GM19193 (cell line): ENCODE results near the gene FUCA2.

Source experiments
- POLR2A ChIP-seq: IDR thresholded peaks from 4 replicates; pipeline ENCODE4 v1.6.1; 2011; ENCODE audit not compliant: insufficient read depth, insufficient read length; ENCODE audit errors: extremely low read depth

FUCA2 gene

DNA sequence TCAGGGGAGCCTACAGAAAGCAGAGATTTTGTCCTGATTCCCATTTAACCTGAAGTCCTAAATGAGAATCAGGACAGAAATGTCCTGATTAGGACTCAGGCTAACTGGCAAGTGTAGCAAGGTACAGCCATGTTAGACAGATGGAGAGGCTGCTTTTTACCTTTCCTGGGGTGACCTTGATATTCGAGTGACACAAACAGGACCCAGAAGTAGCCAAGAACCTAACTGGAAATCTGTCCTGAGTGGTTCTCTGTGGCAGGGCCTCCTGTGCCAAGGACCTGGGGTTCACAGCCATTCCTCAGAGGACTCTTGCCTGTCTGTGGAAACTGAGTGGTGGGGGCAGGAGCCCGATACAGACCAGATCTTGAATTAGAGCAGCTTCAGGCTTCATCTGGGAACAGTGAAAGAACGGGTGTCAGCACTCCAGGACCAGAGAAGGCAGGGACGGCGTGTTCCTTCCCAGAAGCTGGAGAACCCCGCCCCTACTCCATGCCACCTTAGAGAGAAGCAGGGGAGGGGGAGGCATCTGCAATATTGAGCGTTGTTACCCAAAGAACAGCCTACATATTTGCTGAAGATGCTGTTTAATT is 4.3 kb upstream of the FUCA2 start:
- TF ChIP-seq POLR2A: no peak

DNA sequence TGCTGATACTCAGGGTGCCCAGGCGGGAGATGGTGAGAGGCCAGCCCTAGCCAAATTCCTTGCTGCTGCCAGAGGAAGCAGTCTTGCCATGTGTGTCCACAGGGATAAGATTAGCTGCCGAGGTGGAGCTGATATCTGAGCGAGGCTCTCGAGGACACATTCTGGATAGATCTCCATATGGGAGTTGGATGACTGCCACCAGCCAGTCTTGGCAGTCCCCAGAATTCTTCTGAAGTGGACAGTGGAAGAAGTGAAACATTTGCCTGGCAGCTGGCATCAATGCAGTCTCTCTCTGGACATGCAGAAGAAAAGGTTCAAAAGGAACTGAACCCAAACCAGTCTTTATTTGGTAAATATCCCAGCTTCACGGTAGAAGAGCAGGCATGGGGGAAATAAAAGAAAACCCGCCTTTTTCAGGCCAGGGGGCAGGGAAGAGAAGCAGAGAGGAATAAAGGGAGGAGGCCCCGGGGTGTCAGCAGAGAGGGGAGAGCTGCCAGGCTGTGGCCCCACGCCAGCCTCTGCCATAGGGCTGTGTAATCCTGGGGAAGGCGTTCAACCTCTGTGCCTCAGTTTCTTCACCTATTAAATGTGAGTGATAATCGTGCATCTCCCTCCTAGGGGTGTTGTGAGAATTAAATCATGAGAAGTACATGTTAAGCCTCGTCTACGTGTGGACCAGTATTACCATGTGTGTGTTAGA is 3.7 kb upstream of the FUCA2 start:
- TF ChIP-seq POLR2A: no peak

DNA sequence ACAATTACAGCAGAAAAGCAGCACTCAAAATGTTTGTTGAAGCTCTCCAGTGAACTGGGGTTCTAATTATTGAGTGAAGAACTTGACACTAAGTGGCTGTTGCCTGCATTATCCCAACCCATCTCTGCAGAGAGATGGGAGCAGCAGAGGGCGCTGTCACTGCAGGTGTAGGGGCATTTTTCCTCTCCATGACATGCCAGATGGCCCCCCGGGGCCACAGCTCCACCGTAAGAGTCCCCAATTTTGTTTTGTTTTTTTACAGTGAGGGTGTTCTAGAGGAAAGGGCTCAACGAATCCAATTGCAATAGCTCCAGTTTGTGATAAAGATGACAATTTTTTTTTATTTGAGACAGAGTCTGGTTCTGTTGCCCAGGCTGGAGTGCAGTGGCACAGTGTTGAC is 1.9 kb upstream of the FUCA2 start:
- no peak for TF ChIP-seq POLR2A

DNA sequence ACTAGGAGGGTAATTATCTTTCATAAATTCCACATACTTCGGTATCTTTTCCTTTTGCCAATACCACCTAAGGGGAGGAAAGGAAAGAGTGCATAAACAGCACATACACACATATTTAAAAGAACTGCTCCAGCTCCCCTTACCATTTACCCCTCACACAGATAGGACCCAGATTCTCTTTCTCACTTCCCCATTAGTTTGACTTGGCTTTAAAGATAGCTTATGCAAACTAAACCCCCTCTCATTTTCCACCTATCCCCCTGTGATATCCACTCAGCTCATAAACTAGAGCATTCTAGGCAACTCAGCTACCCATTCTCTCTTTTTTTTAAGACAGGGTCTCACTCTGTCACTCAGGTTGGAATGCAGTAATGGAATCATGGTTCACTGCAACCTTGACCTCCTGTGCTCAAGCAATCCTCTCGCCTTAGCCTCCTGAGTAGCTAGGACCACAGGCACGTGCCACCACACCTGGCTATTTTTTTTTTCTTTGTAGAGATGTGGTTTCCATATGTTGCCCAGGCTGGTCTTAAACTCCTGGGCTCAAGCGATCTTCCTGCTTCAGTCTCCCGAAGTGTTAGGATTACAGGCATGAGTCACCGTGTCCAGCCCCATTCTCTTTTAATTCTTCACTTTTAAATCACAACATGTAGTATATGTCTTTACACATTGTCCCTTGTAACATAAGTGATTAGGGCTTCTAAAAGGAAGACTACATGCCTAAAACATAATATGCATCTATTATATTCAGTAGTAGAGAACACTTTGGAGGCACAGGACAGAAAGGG is 4.0 kb downstream of the FUCA2 start:
- no peak for TF ChIP-seq POLR2A

DNA sequence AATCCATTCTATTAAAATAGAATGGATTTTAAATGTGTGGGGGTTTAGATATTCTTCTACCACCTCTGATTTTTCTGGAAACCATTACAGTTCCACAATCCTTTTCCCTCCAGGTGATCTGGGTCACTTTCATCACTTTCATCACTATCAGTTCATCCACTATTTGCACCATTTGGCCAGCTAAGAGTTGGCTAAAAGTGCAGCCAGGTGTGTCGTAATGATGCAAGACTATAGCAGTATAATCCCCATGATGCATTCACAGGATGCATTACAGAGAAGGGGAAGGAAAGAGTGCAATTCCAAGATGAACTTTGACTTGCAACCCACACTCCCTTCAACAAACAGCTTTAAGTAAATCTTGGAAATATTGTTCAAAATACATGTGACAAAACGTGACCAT is 4.9 kb downstream of the FUCA2 start:
- no peak for TF ChIP-seq POLR2A

DNA sequence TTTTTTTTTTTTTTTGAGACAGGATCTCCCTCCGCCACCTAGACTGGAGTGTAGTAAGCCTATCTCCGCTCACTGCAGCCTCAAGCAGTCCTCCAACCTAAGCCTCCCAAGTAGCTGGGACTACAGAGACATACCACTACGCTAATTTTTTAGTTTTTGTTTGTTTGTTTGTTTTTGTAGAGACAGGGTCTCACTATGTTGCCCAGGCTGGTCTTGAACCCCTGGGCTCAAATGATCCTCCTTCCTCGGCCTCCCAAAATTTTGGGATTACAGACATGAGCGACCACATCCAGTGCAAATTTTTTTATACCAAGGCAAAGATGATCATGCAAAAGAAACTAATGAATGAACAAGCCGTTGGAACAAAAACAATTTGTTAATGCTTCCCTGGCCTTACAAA is 5.3 kb downstream of the FUCA2 start:
- TF ChIP-seq POLR2A: no peak

DNA sequence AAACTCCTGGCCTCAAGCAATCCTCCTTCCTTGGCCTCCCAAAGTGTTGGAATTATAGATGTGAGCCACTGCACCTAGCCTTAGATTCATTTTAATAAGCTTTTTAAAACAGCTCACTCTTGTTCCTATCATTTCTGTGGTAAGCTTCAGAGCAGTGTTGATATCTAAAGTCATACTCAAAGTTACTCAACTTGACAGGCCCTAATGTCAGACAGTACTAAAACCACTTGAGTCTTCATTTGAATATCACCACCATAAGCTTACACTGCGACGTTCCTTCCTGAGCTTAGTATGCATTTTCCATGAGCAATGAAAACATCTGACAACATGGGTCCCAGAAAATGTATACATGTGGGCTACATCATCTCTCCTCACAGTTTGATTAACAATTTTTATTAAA is 6.0 kb downstream of the FUCA2 start:
- TF ChIP-seq POLR2A: no peak

DNA sequence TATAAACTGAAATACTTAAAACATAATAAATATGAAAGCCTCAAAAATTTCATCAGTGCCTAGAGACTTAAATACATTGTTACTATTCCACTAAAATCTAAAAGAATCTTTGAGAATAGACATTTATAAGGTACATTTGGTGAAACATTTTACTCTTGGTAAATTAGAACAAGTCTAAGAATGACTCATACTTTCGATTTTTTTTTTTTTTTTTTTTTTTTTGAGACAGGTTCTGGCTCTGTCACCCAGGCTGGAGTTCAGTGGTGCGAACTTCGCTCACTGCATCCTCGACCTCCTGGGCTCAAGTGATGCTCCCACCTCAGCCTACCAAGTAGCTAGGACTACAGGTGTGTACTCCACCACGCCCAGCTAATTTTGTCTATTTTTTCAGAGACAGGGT is 6.4 kb downstream of the FUCA2 start:
- TF ChIP-seq POLR2A: no peak

DNA sequence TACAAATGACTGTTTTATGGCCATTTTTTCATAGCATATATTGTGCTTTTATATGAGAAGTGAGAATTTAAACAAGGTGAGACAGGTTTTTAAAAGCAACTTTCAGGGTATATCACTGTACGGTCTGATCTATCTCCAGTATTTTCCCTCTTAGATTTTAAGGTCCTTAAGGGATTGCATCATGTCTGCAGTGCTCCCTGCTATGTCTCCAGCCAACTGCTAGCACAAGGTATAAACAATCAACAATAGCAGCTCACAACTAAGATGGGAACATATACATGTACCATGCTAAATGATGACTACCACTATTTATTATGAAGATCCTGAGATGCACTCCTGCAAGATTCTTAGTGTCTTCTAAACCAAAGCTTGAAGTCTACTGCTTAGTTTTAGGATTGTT is 7.2 kb downstream of the FUCA2 start:
- no peak for TF ChIP-seq POLR2A

DNA sequence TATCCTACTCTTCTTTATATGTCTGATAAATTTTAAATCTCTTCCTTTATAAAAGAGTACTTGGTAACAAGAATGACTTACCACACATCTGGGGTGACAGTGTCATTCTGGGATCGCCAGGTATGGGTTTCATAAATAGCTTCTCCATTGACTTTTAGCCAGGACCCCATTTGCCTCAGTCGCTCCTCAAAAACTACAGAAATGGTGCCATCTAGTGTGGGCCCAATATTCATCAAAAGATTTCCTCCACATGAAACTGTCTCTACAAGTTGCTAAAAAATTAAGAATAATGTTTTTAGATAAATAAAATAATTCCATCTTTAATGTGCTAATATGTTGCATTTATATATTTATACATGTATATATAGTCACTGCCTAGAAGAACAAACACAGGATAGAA is 9.7 kb downstream of the FUCA2 start:
- no peak for TF ChIP-seq POLR2A

DNA sequence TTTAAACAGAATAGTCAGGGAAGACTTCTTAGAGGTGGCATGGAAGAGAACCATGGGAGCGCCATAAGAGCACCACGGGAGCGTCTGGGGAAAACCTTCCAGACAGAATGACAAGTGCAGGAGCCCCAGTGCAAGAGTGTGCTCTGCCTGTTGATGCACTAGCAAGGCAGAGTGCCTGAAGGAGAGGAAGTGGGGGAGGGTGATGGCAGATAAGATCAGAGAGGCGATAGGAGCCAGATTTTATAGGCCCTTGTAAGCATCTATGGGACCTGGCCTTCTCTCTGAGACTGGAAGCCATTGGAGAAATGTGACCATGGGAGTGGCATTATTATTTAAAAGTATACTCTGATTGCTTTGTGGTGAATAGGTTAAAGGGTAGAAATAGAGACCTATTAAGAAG is 13.1 kb downstream of the FUCA2 start:
- no peak for TF ChIP-seq POLR2A

DNA sequence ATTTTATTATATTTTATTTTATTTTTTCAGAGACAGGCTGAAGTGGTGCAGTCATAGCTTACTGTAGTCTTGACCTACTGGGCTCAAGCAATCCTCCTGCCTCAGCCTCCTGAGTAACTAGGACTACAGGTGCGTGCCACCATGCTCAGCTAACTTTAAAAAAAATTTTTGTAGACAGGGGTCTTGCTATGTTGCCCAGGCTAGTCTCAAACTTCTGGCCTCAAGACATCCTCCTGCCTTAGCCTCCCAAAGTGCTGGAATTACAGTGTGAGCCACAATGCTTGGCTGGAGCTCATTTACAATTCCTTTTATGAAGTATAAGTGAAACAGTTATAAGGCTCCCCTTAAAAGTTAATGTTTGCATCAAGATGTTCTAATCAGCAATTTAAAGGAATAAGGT is 14.5 kb downstream of the FUCA2 start:
- no peak for TF ChIP-seq POLR2A

DNA sequence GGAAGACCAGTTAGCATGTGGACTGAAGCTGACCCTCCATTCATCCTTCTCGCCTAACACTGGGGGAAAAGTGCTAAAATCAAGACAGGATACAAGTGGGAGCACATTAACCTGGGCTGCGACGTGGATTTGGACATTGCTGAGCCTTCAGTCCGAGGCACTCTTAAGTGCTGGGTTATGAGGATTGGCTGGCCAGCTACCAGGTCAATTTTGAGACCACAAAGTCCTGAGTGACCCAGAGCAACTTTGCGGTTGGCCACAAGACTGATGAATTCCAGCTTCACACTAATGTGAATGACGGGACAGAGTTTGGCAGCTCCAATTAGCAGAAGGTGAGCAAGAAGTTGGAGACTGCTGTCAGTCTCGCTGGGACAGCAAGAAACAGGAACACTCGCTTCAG is 20.7 kb downstream of the FUCA2 start:
- no peak for TF ChIP-seq POLR2A

DNA sequence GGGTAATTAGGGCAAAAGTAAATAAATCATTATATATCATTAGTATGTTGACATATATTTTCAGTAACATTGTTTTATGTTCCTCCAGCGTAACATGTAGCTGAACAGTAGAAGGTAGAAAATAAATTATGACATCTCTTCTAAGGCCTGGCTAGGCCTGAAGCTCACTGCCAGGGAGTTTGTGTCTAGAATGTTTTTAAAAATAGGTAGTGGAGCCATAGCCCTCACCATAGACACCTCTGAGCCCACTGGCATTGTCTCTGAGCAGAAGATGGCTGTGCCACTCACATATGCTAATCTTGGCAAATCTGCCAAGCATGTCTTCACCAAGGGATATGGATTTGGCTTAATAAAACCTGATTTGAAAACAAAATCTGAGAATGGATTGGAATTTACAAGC is 21.3 kb downstream of the FUCA2 start:
- no peak for TF ChIP-seq POLR2A

DNA sequence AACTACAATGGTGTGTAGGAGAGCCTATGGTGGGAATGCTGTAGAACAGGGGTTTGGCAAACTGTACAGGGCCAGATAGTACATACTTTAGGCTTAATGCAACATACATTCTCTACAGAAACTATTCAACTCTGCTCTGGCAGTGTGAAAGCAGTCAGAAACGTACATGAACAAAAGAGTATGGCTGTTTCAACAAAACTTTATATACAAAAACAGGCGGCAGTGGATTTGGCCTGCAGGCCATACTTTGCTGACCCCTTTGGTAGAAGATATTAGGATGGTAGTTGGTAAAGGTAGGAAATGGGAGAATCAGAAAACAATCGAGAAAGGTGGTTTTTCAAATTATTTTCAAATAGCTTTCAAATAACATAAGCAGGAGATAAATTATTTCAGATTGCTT is 24.8 kb downstream of the FUCA2 start:
- TF ChIP-seq POLR2A: no peak

DNA sequence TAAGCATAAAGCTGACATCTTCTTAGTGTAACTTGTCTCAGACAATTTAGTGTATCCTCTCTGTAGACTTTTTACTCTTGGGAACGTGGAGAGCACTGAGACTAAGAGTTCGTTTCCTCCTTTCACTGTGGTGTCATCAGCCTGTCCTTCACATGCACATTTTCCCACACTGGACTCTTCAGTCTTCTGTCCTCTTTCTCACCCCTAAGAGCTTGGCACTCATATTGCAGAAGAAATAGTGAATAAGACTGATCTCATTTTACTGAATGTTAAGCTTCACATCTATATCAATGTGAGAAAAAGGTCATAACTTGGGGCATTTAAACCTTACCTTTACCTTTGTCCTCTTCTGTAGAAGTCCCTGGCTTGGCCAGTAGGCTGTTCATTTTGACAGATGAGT is 25.6 kb downstream of the FUCA2 start:
- no peak for TF ChIP-seq POLR2A
